Astrocyte of the cerebellum (primary cell): ENCODE results near the gene ACKR2.

ENCODE experiments used
- DNase-seq: peaks from one replicate; pipeline ENCODE4 v3.0.0-alpha.2; 2011; ENCODE audit warnings: low read depth
- H3K4me3 ChIP-seq: 2 replicates; pipeline ENCODE4 v1.5.1; 2011; ENCODE audit warnings: mild to moderate bottlenecking, low read depth, low read length, moderate library complexity
- CTCF ChIP-seq: IDR thresholded peaks from 2 replicates; pipeline ENCODE4 v1.5.1; 2012; ENCODE audit warnings: low read length, low read depth, moderate library complexity, mild to moderate bottlenecking; ENCODE audit errors: missing control alignments
- in situ Hi-C: cut with HindIII; loops from 2 replicates; pipeline ENCODE4 v1.10.0; 2017; ENCODE audit warnings: low sequenced_read_pairs

The ACKR2 gene

GRCh38 chr3:42838571-42838970, 29.3 kb downstream of the ACKR2 start:
- H3K4me3 ChIP-seq = no peak overlapping the region
- TF ChIP-seq CTCF = no peak
- in situ Hi-C loops = no loop called here
- DNase-seq = no peak

- peak; percentile 71 for TF ChIP-seq CTCF
- peak; percentile 63 for DNase-seq
- H3K4me3 ChIP-seq = no peak overlapping the region
- in situ Hi-C loops = no loop called here
These were observed 30.4 kb downstream of the ACKR2 start for GRCh38 chr3:42839616-42840015.

- in situ Hi-C loops = no loop called here
- DNase-seq = no peak
- no peak for TF ChIP-seq CTCF
- H3K4me3 ChIP-seq = no peak overlapping the region
These were observed 32.1 kb downstream of the ACKR2 start for GRCh38 chr3:42841332-42841731.

GRCh38 chr3:42843713-42844411, 34.6 kb downstream of the ACKR2 start:
- TF ChIP-seq CTCF = no peak
- no peak overlapping the region for H3K4me3 ChIP-seq
- DNase-seq = no peak
- in situ Hi-C loops = no loop called here

- TF ChIP-seq CTCF = no peak
- no peak overlapping the region for H3K4me3 ChIP-seq
- no peak for DNase-seq
- in situ Hi-C loops = no loop called here
These were observed 35.1 kb downstream of the ACKR2 start for GRCh38 chr3:42844412-42844713.

GRCh38 chr3:42844815-42845214, 35.6 kb downstream of the ACKR2 start:
- in situ Hi-C loops = no loop called here
- H3K4me3 ChIP-seq = no peak overlapping the region
- TF ChIP-seq CTCF = no peak
- no peak for DNase-seq
